ENCODE results near the gene THBD.

- TF ChIP-seq EZH2 (IDR thresholded peaks at IDR 0.05; ENCODE audit: low read length, unreplicated experiment) (no peak), CTCF (conservative IDR thresholded peaks at IDR 0.05; ENCODE audit: low read depth, low read length) (no peak), EZH2phosphoT487 (IDR thresholded peaks at IDR 0.05; ENCODE audit: borderline replicate concordance, low read length) (no peak)
Observed at GRCh38 chr20:23090878-23091277, 41.4 kb upstream of the THBD start.
